Measurements from ENCODE around the gene NDE1. TPM values are rescaled to one million over a fixed set of nuclear protein-coding genes. Genes with fewer than 3 reads are reported as not detected.

Gene NDE1
- total RNA-seq, 2 experiments from 2014 or later = 150 to 161 TPM

GRCh38 chr16:15609286-15609649, 40.8 kb upstream of the NDE1 start:
- Mint-ChIP-seq H3K4me1 (ENCODE audit: low read depth) (peaks cover 4% of the 10 kb centered on the region), H3K4me3 (no peak overlapping the region), H3K36me3 (ENCODE audit: low read depth) (peaks cover 43% of the 10 kb centered on the region), H3K27ac (no peak overlapping the region), H3K9me3 (no peaks in the 10 kb centered on the region), H3K27me3 (ENCODE audit: low read depth) (no peaks in the 10 kb centered on the region)
- CTCF ChIA-PET = interaction anchor here (1.2 to 1.5 kb wide), 3 partner anchors 11 to 37 kb away, joined by 3 to 4 read pairs (median 3); partner anchors contain the start of gene MARF1
- intact Hi-C loops (cut with micrococcal nuclease) = no loop called here
- no peak for DNase-seq

GRCh38 chr16:15610369-15610871, 39.6 kb upstream of the NDE1 start:
- Mint-ChIP-seq H3K36me3 (ENCODE audit: low read depth) (peaks cover 43% of the 10 kb centered on the region), H3K27me3 (ENCODE audit: low read depth) (no peaks in the 10 kb centered on the region), H3K4me1 (ENCODE audit: low read depth) (peaks cover 4% of the 10 kb centered on the region), H3K4me3 (no peak overlapping the region), H3K9me3 (no peaks in the 10 kb centered on the region), H3K27ac (peak overlapping the region; percentile 75)
- CTCF ChIA-PET = interaction anchor here (1.2 to 1.5 kb wide), 2 partner anchors 9 to 32 kb away, joined by 3 to 4 read pairs; partner anchors contain the start of gene MARF1
- DNase-seq = no peak
- intact Hi-C loops (cut with micrococcal nuclease) = no loop called here

- Mint-ChIP-seq H3K9me3 (no peaks in the 10 kb centered on the region), H3K27ac (no peak overlapping the region), H3K4me1 (ENCODE audit: low read depth) (peaks cover 4% of the 10 kb centered on the region), H3K36me3 (ENCODE audit: low read depth) (peaks cover 34% of the 10 kb centered on the region), H3K4me3 (no peak overlapping the region), H3K27me3 (ENCODE audit: low read depth) (no peaks in the 10 kb centered on the region)
- no peak for DNase-seq
- CTCF ChIA-PET = no interaction called here
- intact Hi-C loops (cut with micrococcal nuclease) = no loop called here
Observed at GRCh38 chr16:15611610-15612009, 38.4 kb upstream of the NDE1 start.

- no peak overlapping the region for H3K4me3 Mint-ChIP-seq
- peaks cover 36% of the 10 kb centered on the region for H3K36me3 Mint-ChIP-seq (ENCODE audit: low read depth)
- no peak for DNase-seq
- H3K4me1 Mint-ChIP-seq (ENCODE audit: low read depth) = peaks cover 4% of the 10 kb centered on the region
- H3K9me3 Mint-ChIP-seq = no peaks in the 10 kb centered on the region
- CTCF ChIA-PET = no interaction called here
- no peaks in the 10 kb centered on the region for H3K27me3 Mint-ChIP-seq (ENCODE audit: low read depth)
- intact Hi-C loops (cut with micrococcal nuclease) = no loop called here
- no peak overlapping the region for H3K27ac Mint-ChIP-seq
Observed at GRCh38 chr16:15613676-15614075, 36.4 kb upstream of the NDE1 start.

- Mint-ChIP-seq H3K27me3 (ENCODE audit: low read depth) (no peaks in the 10 kb centered on the region), H3K36me3 (ENCODE audit: low read depth) (peaks cover 35% of the 10 kb centered on the region), H3K4me3 (no peak overlapping the region)
Observed at GRCh38 chr16:15616012-15616411, 34.0 kb upstream of the NDE1 start.

GRCh38 chr16:15616475-15617165, 33.4 kb upstream of the NDE1 start:
- Mint-ChIP-seq H3K27ac (no peak overlapping the region), H3K9me3 (no peaks in the 10 kb centered on the region), H3K27me3 (ENCODE audit: low read depth) (no peaks in the 10 kb centered on the region), H3K4me3 (no peak overlapping the region), H3K36me3 (ENCODE audit: low read depth) (peaks cover 34% of the 10 kb centered on the region), H3K4me1 (ENCODE audit: low read depth) (no peaks in the 10 kb centered on the region)
- CTCF ChIA-PET = no interaction called here
- no peak for DNase-seq
- intact Hi-C loops (cut with micrococcal nuclease) = no loop called here

More at GRCh38 chr16:15616012-15616411, 34.0 kb upstream of the NDE1 start:
- CTCF ChIA-PET = no interaction called here
- no peaks in the 10 kb centered on the region for H3K4me1 Mint-ChIP-seq (ENCODE audit: low read depth)
- DNase-seq = no peak
- H3K9me3 Mint-ChIP-seq = no peaks in the 10 kb centered on the region
- intact Hi-C loops (cut with micrococcal nuclease) = no loop called here
- H3K27ac Mint-ChIP-seq = no peak overlapping the region

- no peak for DNase-seq
- CTCF ChIA-PET = no interaction called here
- Mint-ChIP-seq H3K36me3 (ENCODE audit: low read depth) (peaks cover 30% of the 10 kb centered on the region), H3K4me1 (ENCODE audit: low read depth) (no peaks in the 10 kb centered on the region), H3K27ac (no peak overlapping the region), H3K9me3 (no peaks in the 10 kb centered on the region), H3K27me3 (ENCODE audit: low read depth) (no peaks in the 10 kb centered on the region), H3K4me3 (no peak overlapping the region)
- intact Hi-C loops (cut with micrococcal nuclease) = no loop called here
Observed at GRCh38 chr16:15617901-15618300, 32.1 kb upstream of the NDE1 start.

GRCh38 chr16:15618392-15618791, 31.7 kb upstream of the NDE1 start:
- DNase-seq = no peak
- Mint-ChIP-seq H3K27ac (no peak overlapping the region), H3K4me3 (no peak overlapping the region), H3K36me3 (ENCODE audit: low read depth) (peaks cover 29% of the 10 kb centered on the region), H3K9me3 (no peaks in the 10 kb centered on the region), H3K27me3 (ENCODE audit: low read depth) (no peaks in the 10 kb centered on the region), H3K4me1 (ENCODE audit: low read depth) (no peaks in the 10 kb centered on the region)
- CTCF ChIA-PET = no interaction called here
- intact Hi-C loops (cut with micrococcal nuclease) = no loop called here

- no peak overlapping the region for H3K27ac Mint-ChIP-seq
- H3K4me1 Mint-ChIP-seq (ENCODE audit: low read depth) = peaks cover 3% of the 10 kb centered on the region
- H3K36me3 Mint-ChIP-seq (ENCODE audit: low read depth) = peaks cover 39% of the 10 kb centered on the region
Observed at GRCh38 chr16:15620611-15621195, 29.3 kb upstream of the NDE1 start.

GRCh38 chr16:15621456-15621855, 28.6 kb upstream of the NDE1 start:
- Mint-ChIP-seq H3K27me3 (ENCODE audit: low read depth) (no peaks in the 10 kb centered on the region), H3K9me3 (no peaks in the 10 kb centered on the region), H3K27ac (no peak overlapping the region), H3K4me1 (ENCODE audit: low read depth) (peaks cover 3% of the 10 kb centered on the region), H3K4me3 (no peak overlapping the region), H3K36me3 (ENCODE audit: low read depth) (peaks cover 40% of the 10 kb centered on the region)
- intact Hi-C loops (cut with micrococcal nuclease) = no loop called here
- CTCF ChIA-PET = no interaction called here
- DNase-seq = no peak

More at GRCh38 chr16:15620611-15621195, 29.3 kb upstream of the NDE1 start:
- CTCF ChIA-PET = interaction anchor here (1.0 to 1.6 kb wide), 2 partner anchors 11 to 24 kb away, joined by 3 to 4 read pairs; no protein-coding TSS in a partner anchor
- H3K9me3 Mint-ChIP-seq = no peaks in the 10 kb centered on the region
- no peaks in the 10 kb centered on the region for H3K27me3 Mint-ChIP-seq (ENCODE audit: low read depth)
- intact Hi-C loops (cut with micrococcal nuclease) = no loop called here
- H3K4me3 Mint-ChIP-seq = no peak overlapping the region
- no peak for DNase-seq

- Mint-ChIP-seq H3K9me3 (no peaks in the 10 kb centered on the region), H3K27me3 (ENCODE audit: low read depth) (no peaks in the 10 kb centered on the region), H3K4me3 (no peak overlapping the region), H3K36me3 (ENCODE audit: low read depth) (peaks cover 40% of the 10 kb centered on the region), H3K4me1 (ENCODE audit: low read depth) (peaks cover 3% of the 10 kb centered on the region), H3K27ac (no peak overlapping the region)
- DNase-seq = no peak
- intact Hi-C loops (cut with micrococcal nuclease) = no loop called here
- CTCF ChIA-PET = no interaction called here
Observed at GRCh38 chr16:15621889-15622288, 28.2 kb upstream of the NDE1 start.

- CTCF ChIA-PET = interaction anchor here (0.6 kb wide), 1 partner anchor 43 kb away, joined by 6 read pairs; no protein-coding TSS in a partner anchor
- no peaks in the 10 kb centered on the region for H3K9me3 Mint-ChIP-seq
- DNase-seq = no peak
- H3K27ac Mint-ChIP-seq = no peak overlapping the region
- peaks cover 48% of the 10 kb centered on the region for H3K36me3 Mint-ChIP-seq (ENCODE audit: low read depth)
- no peaks in the 10 kb centered on the region for H3K27me3 Mint-ChIP-seq (ENCODE audit: low read depth)
- H3K4me1 Mint-ChIP-seq (ENCODE audit: low read depth) = peaks cover 38% of the 10 kb centered on the region
- no peak overlapping the region for H3K4me3 Mint-ChIP-seq
- intact Hi-C loops (cut with micrococcal nuclease) = no loop called here
Observed at GRCh38 chr16:15631730-15632409, 18.2 kb upstream of the NDE1 start.
